Parathyroid adenoma (tissue), 2 donors: ENCODE results near the gene MOB3C.

ENCODE experiments used
- H2AFZ ChIP-seq: fragments of 300-600 bp; sonication (generic); one replicate; pipeline ENCODE4 v1.7.0; 2017; ENCODE audit warnings: antibody characterized with exemption, mild to moderate bottlenecking
- H3K27ac ChIP-seq: fragments of 300-600 bp; sonication (generic); one replicate; pipeline ENCODE4 v1.7.0; 2017
- H3K27me3 ChIP-seq: fragments of 300-600 bp; sonication (generic); one replicate; pipeline ENCODE4 v1.7.0; 2017; ENCODE audit warnings: low read length; ENCODE audit not compliant: control insufficient read depth, insufficient read depth
- H3K36me3 ChIP-seq: fragments of 300-600 bp; sonication (generic); one replicate; pipeline ENCODE4 v1.7.0; 2017; ENCODE audit warnings: low read length; ENCODE audit not compliant: control insufficient read depth, insufficient read depth
- H3K4me1 ChIP-seq: fragments of 300-600 bp; sonication (generic); one replicate; pipeline ENCODE4 v1.7.0; 2017; ENCODE audit warnings: control low read depth
- H3K4me2 ChIP-seq: fragments of 300-600 bp; sonication (generic); one replicate; pipeline ENCODE4 v1.7.0; 2017; ENCODE audit warnings: low read length
- H3K4me3 ChIP-seq: fragments of 300-600 bp; sonication (generic); one replicate; pipeline ENCODE4 v1.7.0; 2017; ENCODE audit warnings: low read depth, low read length
- H3K79me2 ChIP-seq: fragments of 300-600 bp; sonication (generic); one replicate; pipeline ENCODE4 v1.7.0; 2017; ENCODE audit warnings: control low read depth
- H3K9ac ChIP-seq: fragments of 300-600 bp; sonication (generic); one replicate; pipeline ENCODE4 v1.7.0; 2017; ENCODE audit warnings: mild to moderate bottlenecking
- H3K9me3 ChIP-seq: fragments of 300-600 bp; sonication (generic); one replicate; pipeline ENCODE4 v1.7.0; 2017; ENCODE audit warnings: low read length; ENCODE audit not compliant: control insufficient read depth
- TF ChIP-seq, protein P1 (sequence below): fragments of 300-600 bp; sonication (generic); IDR thresholded peaks from one replicate; pipeline ENCODE4 v1.7.0; 2017; ENCODE audit warnings: antibody characterized with exemption, mild to moderate bottlenecking
- donor health status: primary hyperparathyroidism.

The MOB3C gene

DNA sequence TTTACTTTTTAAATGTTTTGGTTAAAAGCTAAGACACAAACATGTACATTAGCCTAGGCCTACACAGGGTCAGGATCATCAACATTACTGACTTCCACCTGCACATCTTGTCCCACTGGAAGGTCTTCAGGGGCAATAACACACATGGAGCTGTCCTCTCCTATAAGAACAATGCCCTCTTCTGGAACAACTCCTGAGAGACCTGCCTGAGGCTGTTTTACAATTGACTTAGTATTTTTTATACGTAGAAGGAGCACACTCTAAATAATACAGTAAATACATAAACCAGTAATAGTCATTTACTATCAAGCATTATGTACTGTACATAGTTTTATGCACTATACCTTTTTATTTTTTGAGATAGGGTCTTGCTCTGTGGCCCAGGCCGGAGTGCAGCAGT, 14.1 kb upstream of the MOB3C start:
- Histone ChIP-seq H3K36me3 (no peaks in the 10 kb centered on the region), H2AFZ (no peak overlapping the region), H3K4me1 (no peaks in the 10 kb centered on the region), H3K9ac (no peak overlapping the region), H3K4me2 (no peak overlapping the region), H3K27ac (no peak overlapping the region), H3K27me3 (no peaks in the 10 kb centered on the region), H3K4me3 (no peak overlapping the region), H3K79me2 (no peaks in the 10 kb centered on the region), H3K9me3 (no peaks in the 10 kb centered on the region)
- TF ChIP-seq, protein P1, sequence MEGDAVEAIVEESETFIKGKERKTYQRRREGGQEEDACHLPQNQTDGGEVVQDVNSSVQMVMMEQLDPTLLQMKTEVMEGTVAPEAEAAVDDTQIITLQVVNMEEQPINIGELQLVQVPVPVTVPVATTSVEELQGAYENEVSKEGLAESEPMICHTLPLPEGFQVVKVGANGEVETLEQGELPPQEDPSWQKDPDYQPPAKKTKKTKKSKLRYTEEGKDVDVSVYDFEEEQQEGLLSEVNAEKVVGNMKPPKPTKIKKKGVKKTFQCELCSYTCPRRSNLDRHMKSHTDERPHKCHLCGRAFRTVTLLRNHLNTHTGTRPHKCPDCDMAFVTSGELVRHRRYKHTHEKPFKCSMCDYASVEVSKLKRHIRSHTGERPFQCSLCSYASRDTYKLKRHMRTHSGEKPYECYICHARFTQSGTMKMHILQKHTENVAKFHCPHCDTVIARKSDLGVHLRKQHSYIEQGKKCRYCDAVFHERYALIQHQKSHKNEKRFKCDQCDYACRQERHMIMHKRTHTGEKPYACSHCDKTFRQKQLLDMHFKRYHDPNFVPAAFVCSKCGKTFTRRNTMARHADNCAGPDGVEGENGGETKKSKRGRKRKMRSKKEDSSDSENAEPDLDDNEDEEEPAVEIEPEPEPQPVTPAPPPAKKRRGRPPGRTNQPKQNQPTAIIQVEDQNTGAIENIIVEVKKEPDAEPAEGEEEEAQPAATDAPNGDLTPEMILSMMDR, result no peak

DNA sequence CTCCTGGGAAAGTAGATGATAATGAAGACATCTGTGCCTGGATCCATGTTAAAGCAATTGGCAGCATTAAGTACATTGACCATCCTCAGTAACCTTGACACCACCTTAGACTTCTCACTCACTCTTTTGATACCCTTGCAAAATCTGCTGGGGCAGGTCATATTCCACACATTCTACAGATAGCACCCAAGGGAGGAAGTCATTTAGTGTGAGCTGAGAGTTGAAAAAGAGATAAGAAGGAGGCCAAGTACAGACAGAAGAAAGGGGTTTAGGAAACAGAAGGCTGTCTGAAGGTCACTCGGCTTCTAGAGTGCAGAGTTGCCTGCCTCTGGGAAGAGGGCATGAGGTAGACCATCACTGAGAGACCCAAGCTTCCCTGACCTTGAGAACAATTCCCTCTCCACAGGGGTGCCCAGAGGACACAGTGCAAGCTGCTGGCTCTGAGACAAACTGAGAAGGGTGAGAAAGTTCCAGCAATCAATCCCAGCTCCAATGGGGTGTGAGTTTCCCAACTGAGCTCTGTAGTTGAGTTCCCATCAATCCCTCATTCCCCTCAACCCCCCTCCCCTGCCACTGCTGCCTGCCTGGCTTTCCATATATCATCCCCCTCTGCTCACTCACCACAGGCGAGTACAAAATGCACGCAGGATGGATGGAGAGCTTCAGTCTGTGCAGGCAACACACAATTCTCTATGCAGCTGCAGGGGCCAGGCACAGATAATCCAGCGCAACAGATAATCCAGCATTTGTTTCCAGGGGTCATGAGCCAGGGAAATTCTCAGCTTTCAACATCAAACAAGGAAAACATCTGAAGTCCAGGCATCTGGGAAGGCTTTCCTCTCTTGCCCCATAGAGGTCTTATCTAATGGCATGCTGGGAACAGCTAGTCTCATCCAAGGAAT, 7.4 kb upstream of the MOB3C start:
- Histone ChIP-seq H3K36me3 (no peaks in the 10 kb centered on the region), H3K4me3 (no peak overlapping the region), H3K9ac (no peak overlapping the region), H3K4me1 (no peaks in the 10 kb centered on the region), H2AFZ (no peak overlapping the region), H3K27me3 (no peaks in the 10 kb centered on the region), H3K27ac (no peak overlapping the region), H3K79me2 (no peaks in the 10 kb centered on the region), H3K9me3 (no peaks in the 10 kb centered on the region), H3K4me2 (no peak overlapping the region)
- TF ChIP-seq, protein P1, result no peak

DNA sequence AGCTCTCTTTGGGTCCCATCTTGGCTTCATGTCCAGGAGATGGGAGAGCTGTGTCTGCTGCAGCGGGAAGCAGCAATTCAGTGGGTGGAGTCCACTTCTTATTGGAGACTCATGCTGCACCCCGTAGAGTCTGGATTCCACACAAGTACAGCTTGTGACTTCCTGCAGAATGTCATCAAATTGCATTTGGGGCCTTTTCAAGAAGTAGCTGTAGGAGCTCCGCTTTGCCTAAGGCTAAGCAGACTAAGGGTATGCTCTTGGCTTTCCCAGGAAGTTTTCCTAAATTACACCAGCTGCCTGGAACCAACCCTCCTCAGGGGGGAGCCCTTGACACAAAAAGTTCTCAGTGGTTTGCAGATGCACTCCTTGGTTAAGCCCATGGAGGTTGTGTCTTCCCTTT, 5.7 kb upstream of the MOB3C start:
- Histone ChIP-seq H3K36me3 (no peaks in the 10 kb centered on the region), H3K9ac (no peak overlapping the region), H3K9me3 (no peaks in the 10 kb centered on the region), H2AFZ (no peak overlapping the region), H3K4me2 (no peak overlapping the region), H3K4me3 (no peak overlapping the region), H3K4me1 (no peaks in the 10 kb centered on the region), H3K27ac (no peak overlapping the region), H3K79me2 (no peaks in the 10 kb centered on the region), H3K27me3 (no peaks in the 10 kb centered on the region)
- TF ChIP-seq, protein P1, result peak; percentile 46

DNA sequence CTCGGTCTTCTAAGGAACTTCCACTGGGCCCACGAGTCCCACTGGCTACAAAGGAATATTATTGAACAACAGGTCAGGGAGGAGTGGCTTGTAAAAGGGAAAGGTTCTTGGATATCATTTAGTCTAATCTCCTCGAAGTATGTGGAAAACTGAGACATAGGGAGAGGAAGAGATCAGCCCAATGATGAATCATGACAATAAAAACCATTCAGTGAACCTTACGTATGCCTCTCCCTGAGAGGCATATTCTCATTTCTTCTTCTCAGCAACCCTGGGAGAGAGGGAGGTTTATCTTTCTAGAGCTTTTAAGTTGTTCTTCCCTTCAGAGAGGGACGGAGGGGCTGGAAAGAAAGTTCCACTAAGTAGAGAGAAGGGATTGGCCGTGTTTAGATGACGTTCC, 5.3 kb upstream of the MOB3C start:
- Histone ChIP-seq H3K4me3 (no peak overlapping the region), H2AFZ (no peak overlapping the region), H3K9ac (no peak overlapping the region), H3K4me1 (no peaks in the 10 kb centered on the region), H3K79me2 (no peaks in the 10 kb centered on the region), H3K36me3 (no peaks in the 10 kb centered on the region), H3K27ac (no peak overlapping the region), H3K9me3 (no peaks in the 10 kb centered on the region), H3K4me2 (no peak overlapping the region), H3K27me3 (no peaks in the 10 kb centered on the region)
- TF ChIP-seq, protein P1, result no peak
